Measurements from ENCODE around the gene GLO1.

GLO1 gene

DNA sequence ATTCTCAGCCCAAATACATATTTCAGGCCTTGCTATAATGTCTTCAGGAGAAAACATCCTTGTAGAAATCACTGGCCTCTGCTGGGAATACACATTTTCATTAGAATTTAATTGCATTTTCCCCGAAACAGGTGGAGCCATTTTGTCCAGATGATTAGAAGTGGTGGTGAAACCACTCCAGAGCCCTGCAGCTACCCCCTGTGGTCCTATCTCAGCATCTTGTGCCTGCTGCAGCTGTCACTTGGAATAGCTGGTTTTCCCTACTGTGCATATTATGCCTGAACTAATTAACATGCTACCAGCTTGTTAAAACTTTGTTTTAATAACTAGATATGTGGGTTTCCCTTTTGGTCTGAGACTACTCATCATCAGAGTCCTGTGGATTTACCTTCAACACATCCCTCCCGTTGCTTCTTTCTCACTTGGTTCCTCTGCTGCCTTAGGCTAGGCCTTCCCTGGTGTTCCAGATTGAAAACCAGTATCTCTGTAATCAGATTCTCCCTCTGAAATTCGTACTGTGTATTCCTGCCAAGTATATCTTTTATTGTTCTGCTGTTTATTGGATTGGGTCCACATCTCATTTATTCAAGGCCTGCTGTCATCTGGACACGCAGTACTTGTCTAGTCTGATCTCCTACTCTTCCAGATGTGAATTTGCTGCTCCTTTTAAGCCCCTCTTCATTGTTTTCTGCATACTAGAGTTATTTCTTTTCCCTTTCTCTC lies 27.4 kb upstream of the GLO1 start:
- TF ChIP-seq, protein P1, sequence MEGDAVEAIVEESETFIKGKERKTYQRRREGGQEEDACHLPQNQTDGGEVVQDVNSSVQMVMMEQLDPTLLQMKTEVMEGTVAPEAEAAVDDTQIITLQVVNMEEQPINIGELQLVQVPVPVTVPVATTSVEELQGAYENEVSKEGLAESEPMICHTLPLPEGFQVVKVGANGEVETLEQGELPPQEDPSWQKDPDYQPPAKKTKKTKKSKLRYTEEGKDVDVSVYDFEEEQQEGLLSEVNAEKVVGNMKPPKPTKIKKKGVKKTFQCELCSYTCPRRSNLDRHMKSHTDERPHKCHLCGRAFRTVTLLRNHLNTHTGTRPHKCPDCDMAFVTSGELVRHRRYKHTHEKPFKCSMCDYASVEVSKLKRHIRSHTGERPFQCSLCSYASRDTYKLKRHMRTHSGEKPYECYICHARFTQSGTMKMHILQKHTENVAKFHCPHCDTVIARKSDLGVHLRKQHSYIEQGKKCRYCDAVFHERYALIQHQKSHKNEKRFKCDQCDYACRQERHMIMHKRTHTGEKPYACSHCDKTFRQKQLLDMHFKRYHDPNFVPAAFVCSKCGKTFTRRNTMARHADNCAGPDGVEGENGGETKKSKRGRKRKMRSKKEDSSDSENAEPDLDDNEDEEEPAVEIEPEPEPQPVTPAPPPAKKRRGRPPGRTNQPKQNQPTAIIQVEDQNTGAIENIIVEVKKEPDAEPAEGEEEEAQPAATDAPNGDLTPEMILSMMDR (IDR thresholded peaks at IDR 0.05; ENCODE audit: low read depth, low read length, missing control alignments) = no peak
- DNase-seq (ENCODE audit: extremely low read depth, low read depth) = no peak
- no peak overlapping the region for H3K4me3 ChIP-seq (replicated peaks; ENCODE audit: low read depth, low read length)

DNA sequence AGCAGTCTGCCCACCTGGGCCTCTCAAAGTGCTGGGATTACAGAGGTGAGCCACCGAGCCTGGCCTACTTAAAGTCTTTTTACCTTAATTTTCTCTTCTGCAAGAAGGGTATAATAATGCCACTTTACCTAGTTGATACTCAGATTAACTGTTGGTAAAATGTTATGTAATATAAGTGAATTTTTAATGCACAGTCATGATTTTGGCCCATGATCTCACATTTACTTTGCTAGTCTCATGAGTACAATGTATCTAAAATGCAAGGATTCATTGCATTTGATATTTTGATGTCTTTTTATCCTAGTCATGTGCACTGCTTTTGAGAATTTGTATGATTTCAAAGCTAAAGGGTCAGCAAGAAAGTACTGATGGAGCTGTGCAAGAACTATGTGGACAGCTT lies 25.3 kb upstream of the GLO1 start:
- DNase-seq (ENCODE audit: extremely low read depth, low read depth) = no peak
- H3K4me3 ChIP-seq (replicated peaks; ENCODE audit: low read depth, low read length) = no peak overlapping the region
- TF ChIP-seq, protein P1 (IDR thresholded peaks at IDR 0.05; ENCODE audit: low read depth, low read length, missing control alignments) = no peak

DNA sequence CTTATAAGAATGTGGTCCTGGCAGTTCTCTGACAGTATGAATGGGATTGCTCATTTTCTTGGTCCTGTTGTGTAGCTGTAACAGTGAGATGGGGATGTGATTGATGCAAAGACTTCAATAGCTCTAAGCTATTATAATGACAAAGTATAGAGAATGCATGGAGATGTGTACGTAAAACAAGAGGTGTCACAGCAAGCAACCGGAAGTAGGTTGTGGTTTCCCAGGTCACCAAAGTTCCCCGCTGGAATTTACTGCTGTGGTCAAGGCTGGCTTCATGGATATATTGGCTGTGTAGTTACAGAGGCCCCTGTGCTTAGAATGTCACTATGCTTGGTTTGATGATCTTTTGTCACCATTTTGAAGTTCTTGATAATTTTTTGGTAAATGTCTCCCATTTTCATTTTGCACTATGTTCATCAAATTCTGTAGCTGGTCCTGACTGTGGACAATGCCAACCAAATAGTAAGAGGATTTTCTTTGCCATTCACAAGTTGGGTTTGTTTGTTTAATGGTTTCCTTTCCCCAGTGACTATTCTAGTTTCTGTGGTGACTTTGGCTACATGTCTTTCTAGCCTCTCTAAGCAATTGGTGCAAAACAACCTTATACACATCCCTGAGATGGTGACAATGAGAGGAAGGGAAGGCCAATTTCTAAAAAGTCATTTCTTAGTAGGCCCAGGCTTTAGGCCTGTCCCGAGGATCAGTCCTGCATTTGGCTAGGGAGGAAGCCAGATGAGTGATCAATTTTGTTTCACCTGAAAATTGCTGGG lies 22.7 kb upstream of the GLO1 start:
- no peak overlapping the region for H3K4me3 ChIP-seq (replicated peaks; ENCODE audit: low read depth, low read length)
- no peak for DNase-seq (ENCODE audit: extremely low read depth, low read depth)
- TF ChIP-seq, protein P1 (IDR thresholded peaks at IDR 0.05; ENCODE audit: low read depth, low read length, missing control alignments) = no peak

DNA sequence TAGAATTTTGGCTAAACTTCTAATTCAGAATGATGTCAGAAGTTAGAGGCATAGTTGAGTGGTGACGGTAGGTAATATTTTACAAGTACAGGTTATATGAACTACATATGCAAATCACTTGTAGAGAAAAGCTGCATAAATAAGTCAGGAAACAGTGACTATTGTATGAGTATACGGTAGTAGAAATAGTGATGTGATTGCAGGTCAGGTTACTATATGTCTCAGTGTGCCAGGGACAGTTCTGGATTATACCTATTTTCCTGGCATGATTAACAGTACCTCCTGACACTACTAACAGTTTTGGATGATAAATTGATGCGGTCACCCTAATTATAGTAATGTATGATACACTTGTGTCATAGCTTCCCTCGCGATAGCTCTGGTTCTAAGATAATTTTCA lies 21.4 kb upstream of the GLO1 start:
- H3K4me3 ChIP-seq (replicated peaks; ENCODE audit: low read depth, low read length) = no peak overlapping the region
- TF ChIP-seq, protein P1 (IDR thresholded peaks at IDR 0.05; ENCODE audit: low read depth, low read length, missing control alignments) = no peak
- DNase-seq (ENCODE audit: extremely low read depth, low read depth) = no peak

DNA sequence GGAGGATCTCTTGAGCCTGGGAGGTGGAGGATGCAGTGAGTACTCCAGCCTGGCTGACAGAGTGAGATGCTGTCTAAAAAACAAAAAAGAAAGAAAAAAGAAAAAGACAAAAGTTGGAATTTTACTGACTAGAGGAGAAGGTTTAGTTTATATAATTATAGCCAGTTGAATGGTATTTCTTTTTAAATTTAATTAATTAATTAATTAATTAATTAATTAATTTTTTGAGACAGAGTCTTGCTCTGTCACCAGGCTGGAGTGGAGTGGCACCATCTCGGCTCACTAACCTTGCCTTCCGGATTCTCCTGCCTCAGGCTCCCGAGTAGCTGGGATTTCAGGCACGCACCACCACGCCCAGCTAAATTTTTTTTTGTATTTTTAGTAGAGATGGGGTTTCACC lies 20.8 kb upstream of the GLO1 start:
- TF ChIP-seq, protein P1 (IDR thresholded peaks at IDR 0.05; ENCODE audit: low read depth, low read length, missing control alignments) = no peak
- no peak for DNase-seq (ENCODE audit: extremely low read depth, low read depth)
- no peak overlapping the region for H3K4me3 ChIP-seq (replicated peaks; ENCODE audit: low read depth, low read length)

DNA sequence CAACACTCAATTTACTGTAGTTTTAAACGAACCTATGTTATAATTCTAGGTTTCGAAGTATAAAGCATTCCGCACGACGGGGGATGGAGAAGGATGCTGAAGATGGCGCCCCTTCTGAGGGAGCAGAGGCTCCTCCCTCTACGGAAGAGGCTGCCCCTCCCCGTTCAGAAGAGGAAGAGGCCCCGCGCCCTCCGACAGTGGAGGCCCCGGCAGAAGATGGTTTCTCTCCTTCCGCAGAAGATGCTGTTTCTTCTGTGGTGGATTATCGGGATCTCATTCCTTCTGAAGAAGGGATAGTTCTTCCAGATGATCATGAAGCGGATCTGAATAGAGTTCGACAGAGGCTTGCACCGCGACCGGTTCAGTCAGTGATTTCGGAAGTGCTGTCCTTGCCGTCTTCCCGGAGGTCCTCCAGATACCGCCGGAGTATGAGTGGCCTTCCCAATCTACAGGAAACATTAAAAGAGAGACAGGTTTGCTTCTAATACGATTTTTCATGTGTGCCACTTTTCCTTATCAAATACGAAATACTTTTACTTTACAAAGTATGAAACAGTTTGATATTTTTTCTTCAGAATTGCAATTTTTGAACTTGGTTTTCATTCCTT lies 19.9 kb upstream of the GLO1 start:
- DNase-seq (ENCODE audit: extremely low read depth, low read depth) = no peak
- TF ChIP-seq, protein P1 (IDR thresholded peaks at IDR 0.05; ENCODE audit: low read depth, low read length, missing control alignments) = no peak
- no peak overlapping the region for H3K4me3 ChIP-seq (replicated peaks; ENCODE audit: low read depth, low read length)
